Stomach (tissue), 4 donors: Measurements from ENCODE around the gene COMMD1.

ENCODE experiments used
- CTCF ChIP-seq, 7 experiments: fragments of 450-650 bp in 4 of 7; fragments of 200-600 bp in 3 of 7; sonication (generic) in 3 of 7; IDR thresholded peaks; one replicate each; pipeline ENCODE4 v1.5.1; 2016 to 2019; ENCODE audit warnings: antibody characterized with exemption in 7 of 7, control low read depth in 2 of 7, mild to moderate bottlenecking in 1 of 7
- EP300 ChIP-seq: sonication (generic); formaldehyde crosslinking; IDR thresholded peaks from one replicate; pipeline ENCODE4 v1.6.1; 2017; ENCODE audit warnings: antibody characterized with exemption
- POLR2A ChIP-seq, 4 donors: fragments of 450-650 bp; IDR thresholded peaks; one replicate each; pipeline ENCODE4 v1.6.1; 2016; ENCODE audit warnings: antibody characterized with exemption in 4 of 4, control low read depth in 2 of 4, mild to moderate bottlenecking in 1 of 4, moderate library complexity in 1 of 4
- POLR2AphosphoS5 ChIP-seq, 3 donors: sonication (generic); formaldehyde crosslinking; IDR thresholded peaks; one replicate each; pipeline ENCODE4 v1.6.1; 2016; ENCODE audit warnings: antibody characterized with exemption in 3 of 3

GRCh38 chr2:62156861-62157496 lies 251.5 kb downstream of the COMMD1 start:
- TF ChIP-seq CTCF (IDR thresholded peaks at IDR 0.05): no peak
- TF ChIP-seq EP300: no peak
- no peak for TF ChIP-seq POLR2A (IDR thresholded peaks at IDR 0.05)
- TF ChIP-seq POLR2AphosphoS5 (IDR thresholded peaks at IDR 0.05): no peak
